Heart left ventricle (tissue), 13 donors: ENCODE results near the gene BTBD6.

ENCODE experiments used
- CTCF ChIP-seq, 12 donors: fragments of 200-600 bp; sonication (generic) in 4 of 12; IDR thresholded peaks; one replicate each; pipeline versions ENCODE4 v1.5.0 to v1.8.0; 2018 to 2022; ENCODE audit warnings: antibody characterized with exemption in 12 of 12, mild to moderate bottlenecking in 5 of 12
- POLR2A ChIP-seq, 2 donors: fragments of 450-650 bp; IDR thresholded peaks; one replicate each; pipeline ENCODE4 v1.6.1; 2017; ENCODE audit warnings: antibody characterized with exemption in 2 of 2, mild to moderate bottlenecking in 2 of 2, moderate library complexity in 2 of 2
- donor health status: ischemic (EF 13 %, LVEDD 7.1; RV severe dilation, severe dysfunction).
- donor health status: DM: no; HTN: yes; CAD: no.
- donor health status: DM: no; HTN: no; CAD: no.
- donor health status: ischemic (EF 25% LVEDD 6.9; RV normal size, moderate dysfunction).
- donor health status: ischemic (EF 25% LVEDD 5.7; RV mildly dilated, moderate dysfunction).
- donor health status: ischemic (EF 35%, LVEDD 5.7; RV mildly dilated, moderate dysfunction).
- donor health status: nonischemic (EF 11% LVEDD 7.7; RV severe dilation, severe dysfunction).
- donor health status: DM: yes; HTN: yes; CAD: no.
- donor health status: PGD.
- donor health status: ischemic (EF 29% LVEDD 5.4; RV normal size, mild dysfunction).
- donor health status: nonischemic (EF 23%, LVEDD 6.1; RV moderate dilation, normal function).

GRCh38 chr14:105294142-105294597 lies 45.8 kb downstream of the BTBD6 start:
- TF ChIP-seq CTCF (IDR thresholded peaks at IDR 0.05): no peak
- TF ChIP-seq POLR2A (IDR thresholded peaks at IDR 0.05): no peak
